ENCODE measurements around the gene SUN1.

SUN1 gene

GRCh38 chr7:805261-805660 is 27.0 kb upstream of the SUN1 start:
- DNase-seq = no peak
- Histone ChIP-seq H3K27ac (ENCODE audit: insufficient read depth, low read length, poor library complexity, severe bottlenecking) (no peak overlapping the region), H3K36me3 (ENCODE audit: control insufficient read depth, insufficient read depth, low read length) (no peaks in the 10 kb centered on the region), H3K4me3 (ENCODE audit: insufficient read depth, low read depth, low read length, poor library complexity, severe bottlenecking) (no peak overlapping the region), H3K27me3 (replicated peaks; ENCODE audit: control insufficient read depth, insufficient read depth, low read length, poor library complexity, severe bottlenecking) (no peaks in the 10 kb centered on the region), H3K9me3 (ENCODE audit: control insufficient read depth, low read length) (no peaks in the 10 kb centered on the region), H3K4me1 (ENCODE audit: control insufficient read depth, insufficient read depth, low read length, poor library complexity, severe bottlenecking) (no peaks in the 10 kb centered on the region)

DNA sequence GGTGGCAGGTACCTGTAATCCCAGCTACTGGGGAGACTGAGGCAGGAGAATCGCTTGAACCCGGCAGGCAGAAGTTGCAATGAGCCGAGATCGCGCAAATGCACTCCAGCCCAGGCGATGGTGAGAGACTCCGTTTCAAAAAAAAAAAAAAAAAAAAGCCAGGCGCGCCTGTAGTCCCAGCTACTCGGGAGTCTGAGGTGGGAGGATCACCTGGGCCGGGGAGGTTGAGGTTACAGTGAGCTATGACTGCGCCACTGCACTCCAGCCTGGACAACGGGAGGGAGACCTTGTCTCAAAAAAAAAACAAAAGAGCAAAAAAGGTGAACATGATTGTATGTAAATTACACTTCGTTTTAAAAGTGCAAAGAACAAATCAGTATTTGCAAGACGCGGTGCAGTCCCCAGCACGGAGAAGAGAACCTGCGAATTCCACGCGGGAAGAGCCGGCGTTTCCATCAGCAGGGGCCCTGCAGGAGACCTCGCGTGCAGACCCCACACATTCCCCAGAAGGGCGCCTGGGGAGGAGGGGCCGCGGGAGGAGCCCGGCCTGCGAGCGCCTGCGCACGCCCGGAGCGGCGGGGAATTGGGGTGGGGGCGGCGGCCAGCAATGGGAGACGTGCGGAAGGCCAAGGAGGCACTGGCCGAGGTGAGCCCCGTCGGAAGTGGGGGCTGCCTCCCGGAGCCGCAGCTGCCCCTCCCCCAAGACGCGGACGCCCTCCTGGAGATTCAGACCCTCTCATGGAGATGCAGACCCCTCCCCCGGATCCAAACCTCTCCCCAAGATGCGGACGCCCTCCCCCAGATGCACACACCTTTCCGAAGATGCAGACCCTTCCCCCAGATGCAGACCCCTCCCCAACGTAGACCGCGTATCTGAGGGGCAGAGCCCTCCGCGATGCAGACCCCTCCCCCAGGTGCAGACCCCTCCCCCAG is 16.7 kb upstream of the SUN1 start:
- H3K27ac ChIP-seq (ENCODE audit: insufficient read depth, low read length, poor library complexity, severe bottlenecking) = no peak overlapping the region
- no peaks in the 10 kb centered on the region for H3K9me3 ChIP-seq (ENCODE audit: control insufficient read depth, low read length)
- H3K4me1 ChIP-seq (ENCODE audit: control insufficient read depth, insufficient read depth, low read length, poor library complexity, severe bottlenecking) = peaks cover 32% of the 10 kb centered on the region
- no peaks in the 10 kb centered on the region for H3K36me3 ChIP-seq (ENCODE audit: control insufficient read depth, insufficient read depth, low read length)
- H3K4me3 ChIP-seq (ENCODE audit: insufficient read depth, low read depth, low read length, poor library complexity, severe bottlenecking) = peak overlapping the region; percentile 60
- peak in 1 of 3 donors; percentile 4 for DNase-seq
- no peaks in the 10 kb centered on the region for H3K27me3 ChIP-seq (replicated peaks; ENCODE audit: control insufficient read depth, insufficient read depth, low read length, poor library complexity, severe bottlenecking)

DNA sequence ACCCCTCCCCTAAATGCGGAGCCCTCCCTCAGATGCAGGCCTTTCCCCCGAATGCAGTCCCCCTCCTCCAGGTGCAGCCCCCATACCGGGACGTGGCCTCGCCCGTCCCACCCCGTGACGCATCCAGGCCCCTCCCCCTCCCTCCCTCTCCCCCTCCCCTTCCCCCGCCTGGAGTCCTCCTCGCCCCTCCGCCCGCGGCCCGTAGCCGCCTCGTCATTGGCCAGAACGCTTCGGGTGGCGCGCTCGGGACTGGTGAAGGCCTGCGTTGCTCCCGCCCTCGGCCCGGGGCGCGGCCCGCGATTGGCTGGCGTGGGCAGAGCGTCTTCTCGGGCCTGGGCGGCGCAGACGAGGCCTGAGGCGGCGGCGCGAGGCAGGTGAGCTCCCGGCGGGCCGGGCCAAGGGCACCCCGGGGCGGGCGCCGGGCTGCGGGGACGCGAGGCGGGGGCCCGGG is 16.0 kb upstream of the SUN1 start:
- peak overlapping the region; percentile 60 for H3K4me3 ChIP-seq (ENCODE audit: insufficient read depth, low read depth, low read length, poor library complexity, severe bottlenecking)
- peaks cover 32% of the 10 kb centered on the region for H3K4me1 ChIP-seq (ENCODE audit: control insufficient read depth, insufficient read depth, low read length, poor library complexity, severe bottlenecking)
- H3K36me3 ChIP-seq (ENCODE audit: control insufficient read depth, insufficient read depth, low read length) = no peaks in the 10 kb centered on the region
- DNase-seq = peak; percentile 90 to 95 (median 94)
- H3K9me3 ChIP-seq (ENCODE audit: control insufficient read depth, low read length) = no peaks in the 10 kb centered on the region
- no peak overlapping the region for H3K27ac ChIP-seq (ENCODE audit: insufficient read depth, low read length, poor library complexity, severe bottlenecking)
- H3K27me3 ChIP-seq (replicated peaks; ENCODE audit: control insufficient read depth, insufficient read depth, low read length, poor library complexity, severe bottlenecking) = no peaks in the 10 kb centered on the region

DNA sequence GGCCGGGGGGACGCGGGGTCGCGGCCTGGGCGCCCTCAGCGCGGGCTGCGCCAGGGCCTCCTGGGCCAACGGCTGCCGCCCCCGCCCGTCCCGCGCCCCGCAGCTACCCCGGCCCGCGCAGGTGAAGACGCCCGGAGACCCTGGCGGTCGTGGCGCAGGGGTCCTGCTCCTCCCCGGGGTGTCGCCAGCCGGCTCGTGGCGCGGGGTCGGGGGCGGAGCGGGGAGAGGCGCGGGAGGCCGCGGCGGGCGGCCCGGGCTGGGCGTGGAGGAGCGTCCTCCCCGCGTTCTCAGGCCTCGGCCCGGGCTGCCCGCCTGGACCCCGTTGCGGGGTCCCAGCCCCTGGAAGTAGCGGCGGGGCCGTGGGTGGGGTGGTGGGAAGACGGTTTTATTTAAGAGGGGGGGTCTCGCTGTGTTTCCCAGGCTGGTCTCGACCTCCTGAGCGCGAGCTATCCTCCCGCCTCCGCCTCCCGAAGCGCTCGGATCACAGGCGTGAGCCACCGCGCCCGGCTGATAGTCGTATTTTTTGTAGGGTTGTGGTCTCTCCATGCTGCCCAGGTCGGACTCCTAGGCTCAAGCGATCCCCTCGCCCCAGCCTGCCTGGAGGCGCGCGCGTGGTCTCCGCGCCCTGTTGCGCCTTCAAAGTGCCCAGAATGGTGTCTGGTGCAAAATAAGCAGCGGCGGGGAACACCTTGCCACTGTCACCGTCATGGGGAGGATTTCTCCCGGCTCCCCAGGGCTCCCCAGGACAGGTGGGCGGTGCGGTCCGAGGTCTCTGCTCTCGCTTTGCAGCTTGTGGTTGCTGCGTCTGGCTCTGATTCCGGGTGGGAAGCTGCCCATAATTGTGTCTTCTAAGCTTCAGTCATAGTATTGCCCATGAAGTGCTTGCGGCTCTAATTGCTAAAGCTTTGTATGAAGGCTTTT is 15.3 kb upstream of the SUN1 start:
- Histone ChIP-seq H3K36me3 (ENCODE audit: control insufficient read depth, insufficient read depth, low read length) (no peaks in the 10 kb centered on the region), H3K27me3 (replicated peaks; ENCODE audit: control insufficient read depth, insufficient read depth, low read length, poor library complexity, severe bottlenecking) (no peaks in the 10 kb centered on the region), H3K4me1 (ENCODE audit: control insufficient read depth, insufficient read depth, low read length, poor library complexity, severe bottlenecking) (peaks cover 29% of the 10 kb centered on the region), H3K4me3 (ENCODE audit: insufficient read depth, low read depth, low read length, poor library complexity, severe bottlenecking) (peak overlapping the region; percentile 73), H3K27ac (ENCODE audit: insufficient read depth, low read length, poor library complexity, severe bottlenecking) (peak overlapping the region; percentile 60), H3K9me3 (ENCODE audit: control insufficient read depth, low read length) (no peaks in the 10 kb centered on the region)
- peak; percentile 15 to 31 (median 25) for DNase-seq

- peaks cover 17% of the 10 kb centered on the region for H3K4me1 ChIP-seq (ENCODE audit: control insufficient read depth, insufficient read depth, low read length, poor library complexity, severe bottlenecking)
- no peak overlapping the region for H3K27ac ChIP-seq (ENCODE audit: insufficient read depth, low read length, poor library complexity, severe bottlenecking)
- no peak for DNase-seq
- H3K27me3 ChIP-seq (replicated peaks; ENCODE audit: control insufficient read depth, insufficient read depth, low read length, poor library complexity, severe bottlenecking) = no peaks in the 10 kb centered on the region
- H3K4me3 ChIP-seq (ENCODE audit: insufficient read depth, low read depth, low read length, poor library complexity, severe bottlenecking) = no peak overlapping the region
- H3K9me3 ChIP-seq (ENCODE audit: control insufficient read depth, low read length) = no peaks in the 10 kb centered on the region
- peaks cover 6% of the 10 kb centered on the region for H3K36me3 ChIP-seq (ENCODE audit: control insufficient read depth, insufficient read depth, low read length)
These were observed 14.1 kb upstream of the SUN1 start for GRCh38 chr7:818031-818699.

- H3K4me3 ChIP-seq (ENCODE audit: insufficient read depth, low read depth, low read length, poor library complexity, severe bottlenecking) = no peak overlapping the region
- H3K4me1 ChIP-seq (ENCODE audit: control insufficient read depth, insufficient read depth, low read length, poor library complexity, severe bottlenecking) = peaks cover 8% of the 10 kb centered on the region
- H3K27me3 ChIP-seq (replicated peaks; ENCODE audit: control insufficient read depth, insufficient read depth, low read length, poor library complexity, severe bottlenecking) = no peaks in the 10 kb centered on the region
- no peaks in the 10 kb centered on the region for H3K9me3 ChIP-seq (ENCODE audit: control insufficient read depth, low read length)
- DNase-seq = no peak
- H3K27ac ChIP-seq (ENCODE audit: insufficient read depth, low read length, poor library complexity, severe bottlenecking) = no peak overlapping the region
- peaks cover 7% of the 10 kb centered on the region for H3K36me3 ChIP-seq (ENCODE audit: control insufficient read depth, insufficient read depth, low read length)
These were observed 11.9 kb upstream of the SUN1 start for GRCh38 chr7:820341-820740.

GRCh38 chr7:821688-822087 is 10.6 kb upstream of the SUN1 start:
- H3K4me1 ChIP-seq (ENCODE audit: control insufficient read depth, insufficient read depth, low read length, poor library complexity, severe bottlenecking) = no peaks in the 10 kb centered on the region
- no peak overlapping the region for H3K27ac ChIP-seq (ENCODE audit: insufficient read depth, low read length, poor library complexity, severe bottlenecking)
- no peak for DNase-seq
- no peaks in the 10 kb centered on the region for H3K27me3 ChIP-seq (replicated peaks; ENCODE audit: control insufficient read depth, insufficient read depth, low read length, poor library complexity, severe bottlenecking)
- no peak overlapping the region for H3K4me3 ChIP-seq (ENCODE audit: insufficient read depth, low read depth, low read length, poor library complexity, severe bottlenecking)
- peaks cover 12% of the 10 kb centered on the region for H3K36me3 ChIP-seq (ENCODE audit: control insufficient read depth, insufficient read depth, low read length)
- H3K9me3 ChIP-seq (ENCODE audit: control insufficient read depth, low read length) = no peaks in the 10 kb centered on the region

DNA sequence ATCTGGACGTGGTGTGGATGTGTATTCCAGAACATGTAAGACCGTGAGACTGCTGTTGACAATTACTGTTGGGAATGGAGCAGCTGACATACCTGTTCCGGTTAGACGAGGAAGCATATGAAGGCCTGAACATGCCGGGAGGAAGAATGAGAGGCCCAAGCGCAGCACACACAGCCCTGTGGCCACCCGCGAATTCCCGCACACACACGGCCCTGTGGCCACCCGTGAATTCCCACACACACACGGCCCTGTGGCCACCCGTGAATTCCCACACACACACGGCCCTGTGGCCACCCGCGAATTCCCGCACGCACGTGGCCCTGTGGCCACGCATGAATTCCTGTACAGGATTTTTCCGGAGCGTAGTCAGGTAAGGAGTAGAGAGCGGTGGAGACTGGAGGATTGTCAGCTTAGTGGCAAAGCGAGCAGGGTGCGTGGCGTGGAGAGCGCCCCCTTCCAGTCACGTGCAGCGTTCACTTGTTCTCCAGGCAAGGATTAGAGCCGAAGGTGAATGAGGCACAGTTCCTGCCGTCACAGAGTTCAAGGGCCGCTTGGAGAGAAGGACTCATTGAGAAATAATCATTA is 9.5 kb upstream of the SUN1 start:
- no peaks in the 10 kb centered on the region for H3K9me3 ChIP-seq (ENCODE audit: control insufficient read depth, low read length)
- H3K27me3 ChIP-seq (replicated peaks; ENCODE audit: control insufficient read depth, insufficient read depth, low read length, poor library complexity, severe bottlenecking) = no peaks in the 10 kb centered on the region
- H3K27ac ChIP-seq (ENCODE audit: insufficient read depth, low read length, poor library complexity, severe bottlenecking) = no peak overlapping the region
- H3K4me1 ChIP-seq (ENCODE audit: control insufficient read depth, insufficient read depth, low read length, poor library complexity, severe bottlenecking) = no peaks in the 10 kb centered on the region
- H3K4me3 ChIP-seq (ENCODE audit: insufficient read depth, low read depth, low read length, poor library complexity, severe bottlenecking) = no peak overlapping the region
- DNase-seq = no peak
- H3K36me3 ChIP-seq (ENCODE audit: control insufficient read depth, insufficient read depth, low read length) = peaks cover 12% of the 10 kb centered on the region

DNA sequence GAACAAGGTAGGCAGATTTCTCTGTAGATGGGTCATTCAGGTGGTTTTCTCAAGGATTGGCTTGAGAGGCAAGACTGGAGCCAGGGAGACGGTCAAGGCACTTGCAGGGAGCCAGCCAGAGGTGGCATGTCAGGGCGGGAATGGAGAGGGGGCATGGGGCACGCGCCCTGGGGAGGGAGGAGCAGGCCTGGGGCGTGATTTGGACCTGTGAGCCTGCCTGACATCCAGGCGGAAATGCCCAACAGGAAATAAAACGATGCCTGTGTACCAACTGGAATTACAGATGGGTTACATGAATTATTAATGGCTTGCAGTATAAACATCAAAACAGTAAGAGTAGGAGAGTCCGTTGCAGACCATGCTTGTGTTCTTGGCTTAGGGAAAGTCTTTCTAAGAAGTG is 8.6 kb upstream of the SUN1 start:
- Histone ChIP-seq H3K36me3 (ENCODE audit: control insufficient read depth, insufficient read depth, low read length) (peaks cover 12% of the 10 kb centered on the region), H3K9me3 (ENCODE audit: control insufficient read depth, low read length) (no peaks in the 10 kb centered on the region), H3K27ac (ENCODE audit: insufficient read depth, low read length, poor library complexity, severe bottlenecking) (no peak overlapping the region), H3K4me3 (ENCODE audit: insufficient read depth, low read depth, low read length, poor library complexity, severe bottlenecking) (no peak overlapping the region), H3K27me3 (replicated peaks; ENCODE audit: control insufficient read depth, insufficient read depth, low read length, poor library complexity, severe bottlenecking) (no peaks in the 10 kb centered on the region), H3K4me1 (ENCODE audit: control insufficient read depth, insufficient read depth, low read length, poor library complexity, severe bottlenecking) (no peaks in the 10 kb centered on the region)
- DNase-seq = no peak

All from effector memory CD4-positive, alpha-beta T cell (primary cell).